HG03558 (cell line): ENCODE data around the gene STARD7.
"Not testable (repeated sequence)": the region's sequence is repeated elsewhere in the genome, so short reads cannot be mapped to it uniquely, and the experiment has no call there.

Experiments used
- ATAC-seq: cut with Tn5 transposase; IDR thresholded peaks from one replicate; pipeline ENCODE4 v1.9.1; 2021; ENCODE audit warnings: moderate number of reproducible peaks; ENCODE audit not compliant: unreplicated experiment; ENCODE audit errors: extremely low read depth

Gene STARD7

GRCh38 chr2:96238266-96238665 lies 29.6 kb upstream of the STARD7 start:
- no peak for ATAC-seq

- ATAC-seq: no peak
Observed at GRCh38 chr2:96236882-96237281, 28.3 kb upstream of the STARD7 start.

GRCh38 chr2:96233880-96234316 lies 25.3 kb upstream of the STARD7 start:
- ATAC-seq: peak; percentile 61

GRCh38 chr2:96233436-96233835 lies 24.8 kb upstream of the STARD7 start:
- ATAC-seq: no peak

- ATAC-seq: no peak
Observed at GRCh38 chr2:96231316-96231715, 22.7 kb upstream of the STARD7 start.

GRCh38 chr2:96225016-96225533 lies 16.4 kb upstream of the STARD7 start:
- no peak for ATAC-seq

- not testable (repeated sequence) for ATAC-seq
Observed at GRCh38 chr2:96221106-96221505, 12.5 kb upstream of the STARD7 start.

GRCh38 chr2:96219959-96220358 lies 11.3 kb upstream of the STARD7 start:
- ATAC-seq: not testable (repeated sequence)

- no peak for ATAC-seq
Observed at GRCh38 chr2:96218508-96219131, 10.0 kb upstream of the STARD7 start.

- ATAC-seq: no peak
Observed at GRCh38 chr2:96214554-96214953, 5.9 kb upstream of the STARD7 start.

GRCh38 chr2:96213379-96213778 lies 4.8 kb upstream of the STARD7 start:
- no peak for ATAC-seq

GRCh38 chr2:96212339-96212738 lies 3.7 kb upstream of the STARD7 start:
- ATAC-seq: no peak

- no peak for ATAC-seq
Observed at GRCh38 chr2:96209729-96210085, 1.1 kb upstream of the STARD7 start.

GRCh38 chr2:96209011-96209728 lies 543 bp upstream of the STARD7 start:
- no peak for ATAC-seq

GRCh38 chr2:96207774-96208142 lies 869 bp downstream of the STARD7 start:
- ATAC-seq: no peak

- no peak for ATAC-seq
Observed at GRCh38 chr2:96207073-96207773, 1.4 kb downstream of the STARD7 start.

- no peak for ATAC-seq
Observed at GRCh38 chr2:96205888-96206287, 2.7 kb downstream of the STARD7 start.

GRCh38 chr2:96204836-96205624 lies 3.6 kb downstream of the STARD7 start:
- no peak for ATAC-seq

GRCh38 chr2:96203130-96204028 lies 5.2 kb downstream of the STARD7 start:
- no peak for ATAC-seq
